ENCODE data around the gene ARL6IP5.

GRCh38 chr3:69116162-69116561 is 31.4 kb downstream of the ARL6IP5 start:
- no peak for TF ChIP-seq POLR2A (IDR thresholded peaks at IDR 0.05)
- TF ChIP-seq, protein P1, sequence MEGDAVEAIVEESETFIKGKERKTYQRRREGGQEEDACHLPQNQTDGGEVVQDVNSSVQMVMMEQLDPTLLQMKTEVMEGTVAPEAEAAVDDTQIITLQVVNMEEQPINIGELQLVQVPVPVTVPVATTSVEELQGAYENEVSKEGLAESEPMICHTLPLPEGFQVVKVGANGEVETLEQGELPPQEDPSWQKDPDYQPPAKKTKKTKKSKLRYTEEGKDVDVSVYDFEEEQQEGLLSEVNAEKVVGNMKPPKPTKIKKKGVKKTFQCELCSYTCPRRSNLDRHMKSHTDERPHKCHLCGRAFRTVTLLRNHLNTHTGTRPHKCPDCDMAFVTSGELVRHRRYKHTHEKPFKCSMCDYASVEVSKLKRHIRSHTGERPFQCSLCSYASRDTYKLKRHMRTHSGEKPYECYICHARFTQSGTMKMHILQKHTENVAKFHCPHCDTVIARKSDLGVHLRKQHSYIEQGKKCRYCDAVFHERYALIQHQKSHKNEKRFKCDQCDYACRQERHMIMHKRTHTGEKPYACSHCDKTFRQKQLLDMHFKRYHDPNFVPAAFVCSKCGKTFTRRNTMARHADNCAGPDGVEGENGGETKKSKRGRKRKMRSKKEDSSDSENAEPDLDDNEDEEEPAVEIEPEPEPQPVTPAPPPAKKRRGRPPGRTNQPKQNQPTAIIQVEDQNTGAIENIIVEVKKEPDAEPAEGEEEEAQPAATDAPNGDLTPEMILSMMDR (IDR thresholded peaks at IDR 0.05) = no peak
